Liver (tissue), 3 donors: ENCODE measurements around the gene BRD2.

Experiments
- FOXA1 ChIP-seq: IDR thresholded peaks from 2 replicates; pipeline ENCODE4 v1.6.1; 2016; ENCODE audit warnings: antibody characterized with exemption
- GABPA ChIP-seq, 2 donors: IDR thresholded peaks in 1 of 2; conservative IDR thresholded peaks in 1 of 2; 2 replicates each; pipeline ENCODE4 v1.6.1; 2016; ENCODE audit warnings: antibody characterized with exemption in 2 of 2, mild to moderate bottlenecking in 1 of 2, moderate library complexity in 1 of 2
- MAX ChIP-seq: IDR thresholded peaks from 2 replicates; pipeline ENCODE4 v1.6.1; 2016; ENCODE audit warnings: antibody characterized with exemption
- RAD21 ChIP-seq, 2 donors: IDR thresholded peaks; 2 replicates each; pipeline ENCODE4 v1.6.1; 2016; ENCODE audit warnings: antibody characterized with exemption in 2 of 2, mild to moderate bottlenecking in 2 of 2
- REST ChIP-seq: IDR thresholded peaks from 2 replicates; pipeline ENCODE4 v1.6.1; 2016; ENCODE audit warnings: antibody characterized with exemption, mild to moderate bottlenecking
- TF ChIP-seq, protein P1 (sequence below): fragments of 150-350 bp; IDR thresholded peaks from 2 replicates; pipeline ENCODE4 v1.5.1; 2017; ENCODE audit warnings: improper control_type of control experiment, low read depth, low read length; ENCODE audit not compliant: missing input control
- TF ChIP-seq, protein P2 (sequence below): IDR thresholded peaks from 2 replicates; pipeline ENCODE4 v1.6.1; 2016; ENCODE audit warnings: antibody characterized with exemption
- donor health status: healthy.
- donor health status: healthy.

DNA sequence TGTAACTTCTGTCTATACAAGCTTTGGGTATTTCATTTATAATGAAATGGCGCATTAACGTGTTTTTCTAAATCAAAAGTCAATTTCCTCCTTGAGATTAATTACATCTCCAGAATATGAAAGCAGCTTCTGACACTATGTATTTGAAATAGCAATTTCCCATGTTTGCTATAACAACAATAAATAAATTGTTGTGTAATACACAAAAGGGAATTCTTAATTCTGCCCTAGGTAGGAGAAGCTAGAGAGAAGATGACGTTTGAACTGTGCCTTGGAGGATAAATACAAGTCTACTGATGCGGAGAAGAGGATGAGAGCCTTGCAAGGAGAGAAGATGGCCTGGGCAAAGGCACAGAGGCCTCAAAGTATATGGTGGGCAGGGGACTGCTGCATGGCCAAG is 48.6 kb downstream of the BRD2 start:
- no peak for TF ChIP-seq RAD21 (IDR thresholded peaks at IDR 0.05)
- TF ChIP-seq FOXA1: no peak
- TF ChIP-seq, protein P1, sequence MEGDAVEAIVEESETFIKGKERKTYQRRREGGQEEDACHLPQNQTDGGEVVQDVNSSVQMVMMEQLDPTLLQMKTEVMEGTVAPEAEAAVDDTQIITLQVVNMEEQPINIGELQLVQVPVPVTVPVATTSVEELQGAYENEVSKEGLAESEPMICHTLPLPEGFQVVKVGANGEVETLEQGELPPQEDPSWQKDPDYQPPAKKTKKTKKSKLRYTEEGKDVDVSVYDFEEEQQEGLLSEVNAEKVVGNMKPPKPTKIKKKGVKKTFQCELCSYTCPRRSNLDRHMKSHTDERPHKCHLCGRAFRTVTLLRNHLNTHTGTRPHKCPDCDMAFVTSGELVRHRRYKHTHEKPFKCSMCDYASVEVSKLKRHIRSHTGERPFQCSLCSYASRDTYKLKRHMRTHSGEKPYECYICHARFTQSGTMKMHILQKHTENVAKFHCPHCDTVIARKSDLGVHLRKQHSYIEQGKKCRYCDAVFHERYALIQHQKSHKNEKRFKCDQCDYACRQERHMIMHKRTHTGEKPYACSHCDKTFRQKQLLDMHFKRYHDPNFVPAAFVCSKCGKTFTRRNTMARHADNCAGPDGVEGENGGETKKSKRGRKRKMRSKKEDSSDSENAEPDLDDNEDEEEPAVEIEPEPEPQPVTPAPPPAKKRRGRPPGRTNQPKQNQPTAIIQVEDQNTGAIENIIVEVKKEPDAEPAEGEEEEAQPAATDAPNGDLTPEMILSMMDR: no peak
- TF ChIP-seq MAX: no peak
- TF ChIP-seq, protein P2, sequence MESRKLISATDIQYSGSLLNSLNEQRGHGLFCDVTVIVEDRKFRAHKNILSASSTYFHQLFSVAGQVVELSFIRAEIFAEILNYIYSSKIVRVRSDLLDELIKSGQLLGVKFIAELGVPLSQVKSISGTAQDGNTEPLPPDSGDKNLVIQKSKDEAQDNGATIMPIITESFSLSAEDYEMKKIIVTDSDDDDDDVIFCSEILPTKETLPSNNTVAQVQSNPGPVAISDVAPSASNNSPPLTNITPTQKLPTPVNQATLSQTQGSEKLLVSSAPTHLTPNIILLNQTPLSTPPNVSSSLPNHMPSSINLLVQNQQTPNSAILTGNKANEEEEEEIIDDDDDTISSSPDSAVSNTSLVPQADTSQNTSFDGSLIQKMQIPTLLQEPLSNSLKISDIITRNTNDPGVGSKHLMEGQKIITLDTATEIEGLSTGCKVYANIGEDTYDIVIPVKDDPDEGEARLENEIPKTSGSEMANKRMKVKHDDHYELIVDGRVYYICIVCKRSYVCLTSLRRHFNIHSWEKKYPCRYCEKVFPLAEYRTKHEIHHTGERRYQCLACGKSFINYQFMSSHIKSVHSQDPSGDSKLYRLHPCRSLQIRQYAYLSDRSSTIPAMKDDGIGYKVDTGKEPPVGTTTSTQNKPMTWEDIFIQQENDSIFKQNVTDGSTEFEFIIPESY: no peak
- TF ChIP-seq GABPA (IDR thresholded peaks at IDR 0.05 in 1 of 2, conservative IDR thresholded peaks at IDR 0.05 in 1 of 2): no peak
- no peak for TF ChIP-seq REST
